HepG2 (cell line): ENCODE data around the gene ANKRD11. TPM values are rescaled to one million over a fixed set of nuclear protein-coding genes. Genes with fewer than 3 reads are reported as not detected.

Experiments
- ASH2L ChIP-seq: fragments of 300-600, 200-600 bp; sonication (generic); IDR thresholded peaks from 2 replicates; pipeline ENCODE4 v1.7.0; 2017; ENCODE audit warnings: low read depth, mild to moderate bottlenecking, moderate library complexity, mixed read lengths, low read length; ENCODE audit not compliant: insufficient read length
- NBN ChIP-seq: fragments of 450-650 bp; conservative IDR thresholded peaks from 2 replicates; pipeline ENCODE4 v1.6.1; 2017
- NFIB ChIP-seq: sonication (generic); formaldehyde crosslinking; IDR thresholded peaks from 2 replicates; pipeline ENCODE4 v1.9.0; 2021; ENCODE audit warnings: missing genetic modification reagents, mild to moderate bottlenecking, borderline replicate concordance
- PTBP1 ChIP-seq: fragments of 200-400 bp; formaldehyde crosslinking; IDR thresholded peaks from 2 replicates; pipeline ENCODE4 v1.6.1; 2018; ENCODE audit warnings: low read length, low read depth; ENCODE audit not compliant: poor library complexity, severe bottlenecking
- SRY ChIP-seq: sonication (generic); formaldehyde crosslinking; IDR thresholded peaks from 2 replicates; pipeline ENCODE4 v1.8.0; 2022; ENCODE audit warnings: mild to moderate bottlenecking, missing genetic modification reagents
- ZNF3 ChIP-seq: IDR thresholded peaks from 2 replicates; pipeline ENCODE4 v1.7.0; 2017; ENCODE audit warnings: inconsistent platforms
- ZNF570 ChIP-seq: sonication (generic); formaldehyde crosslinking; IDR thresholded peaks from 2 replicates; pipeline ENCODE4 v1.4.0; 2020; ENCODE audit warnings: mild to moderate bottlenecking, missing genetic modification reagents, borderline replicate concordance
- ZNF749 ChIP-seq: sonication (generic); formaldehyde crosslinking; IDR thresholded peaks from 2 replicates; pipeline ENCODE4 v1.8.0; 2022; ENCODE audit warnings: mild to moderate bottlenecking, missing genetic modification reagents, moderate library complexity, borderline replicate concordance
- polyA plus RNA-seq, 8 experiments: library from polyadenylated mRNA; depleted of rRNA in 3 of 8; stranded (reverse) in 7 of 8; unstranded in 1 of 8; fragments of >200 nt; fragmentation: Illumina TruSeq in 4 of 8; extraction: Trizol in 4 of 8; gene quantifications; 2 replicates each; pipeline versions ENCODE4 v1.2.1 to v1.2.3, GENCODE V29; 2011 to 2016; ENCODE audit warnings: low read depth in 4 of 8, missing spikeins in 1 of 8, mixed read lengths in 1 of 8; ENCODE audit not compliant: insufficient read depth in 1 of 8
- total RNA-seq, 5 experiments: library from RNA; depleted of rRNA; stranded (reverse); fragments of >200 nt; fragmentation: Illumina TruSeq; extraction: Trizol; gene quantifications; 2 replicates each; pipeline ENCODE4 v1.2.3, GENCODE V29; 2016; ENCODE audit warnings: low read depth in 1 of 5
- TF ChIP-seq, protein P1 (sequence below): sonication (generic); formaldehyde crosslinking; IDR thresholded peaks from 2 replicates; pipeline ENCODE4 v1.9.0; 2021; ENCODE audit warnings: mild to moderate bottlenecking, missing genetic modification reagents
- TF ChIP-seq, protein P2 (sequence below): sonication (generic); formaldehyde crosslinking; IDR thresholded peaks from 2 replicates; pipeline ENCODE4 v1.4.0; 2020; ENCODE audit warnings: missing genetic modification reagents, borderline replicate concordance
- TF ChIP-seq, protein P3 (sequence below): IDR thresholded peaks from 2 replicates; pipeline ENCODE4 v1.6.1; 2016

ANKRD11 gene
- total and polyA plus RNA-seq, 2 of the 13 experiments (the other 11 are each of a cell fraction or from before 2014, with no cell fraction given) = 21.4 to 38.4 TPM

GRCh38 chr16:89330177-89330856 is 160.0 kb downstream of the ANKRD11 start (continued):
- TF ChIP-seq, protein P1, sequence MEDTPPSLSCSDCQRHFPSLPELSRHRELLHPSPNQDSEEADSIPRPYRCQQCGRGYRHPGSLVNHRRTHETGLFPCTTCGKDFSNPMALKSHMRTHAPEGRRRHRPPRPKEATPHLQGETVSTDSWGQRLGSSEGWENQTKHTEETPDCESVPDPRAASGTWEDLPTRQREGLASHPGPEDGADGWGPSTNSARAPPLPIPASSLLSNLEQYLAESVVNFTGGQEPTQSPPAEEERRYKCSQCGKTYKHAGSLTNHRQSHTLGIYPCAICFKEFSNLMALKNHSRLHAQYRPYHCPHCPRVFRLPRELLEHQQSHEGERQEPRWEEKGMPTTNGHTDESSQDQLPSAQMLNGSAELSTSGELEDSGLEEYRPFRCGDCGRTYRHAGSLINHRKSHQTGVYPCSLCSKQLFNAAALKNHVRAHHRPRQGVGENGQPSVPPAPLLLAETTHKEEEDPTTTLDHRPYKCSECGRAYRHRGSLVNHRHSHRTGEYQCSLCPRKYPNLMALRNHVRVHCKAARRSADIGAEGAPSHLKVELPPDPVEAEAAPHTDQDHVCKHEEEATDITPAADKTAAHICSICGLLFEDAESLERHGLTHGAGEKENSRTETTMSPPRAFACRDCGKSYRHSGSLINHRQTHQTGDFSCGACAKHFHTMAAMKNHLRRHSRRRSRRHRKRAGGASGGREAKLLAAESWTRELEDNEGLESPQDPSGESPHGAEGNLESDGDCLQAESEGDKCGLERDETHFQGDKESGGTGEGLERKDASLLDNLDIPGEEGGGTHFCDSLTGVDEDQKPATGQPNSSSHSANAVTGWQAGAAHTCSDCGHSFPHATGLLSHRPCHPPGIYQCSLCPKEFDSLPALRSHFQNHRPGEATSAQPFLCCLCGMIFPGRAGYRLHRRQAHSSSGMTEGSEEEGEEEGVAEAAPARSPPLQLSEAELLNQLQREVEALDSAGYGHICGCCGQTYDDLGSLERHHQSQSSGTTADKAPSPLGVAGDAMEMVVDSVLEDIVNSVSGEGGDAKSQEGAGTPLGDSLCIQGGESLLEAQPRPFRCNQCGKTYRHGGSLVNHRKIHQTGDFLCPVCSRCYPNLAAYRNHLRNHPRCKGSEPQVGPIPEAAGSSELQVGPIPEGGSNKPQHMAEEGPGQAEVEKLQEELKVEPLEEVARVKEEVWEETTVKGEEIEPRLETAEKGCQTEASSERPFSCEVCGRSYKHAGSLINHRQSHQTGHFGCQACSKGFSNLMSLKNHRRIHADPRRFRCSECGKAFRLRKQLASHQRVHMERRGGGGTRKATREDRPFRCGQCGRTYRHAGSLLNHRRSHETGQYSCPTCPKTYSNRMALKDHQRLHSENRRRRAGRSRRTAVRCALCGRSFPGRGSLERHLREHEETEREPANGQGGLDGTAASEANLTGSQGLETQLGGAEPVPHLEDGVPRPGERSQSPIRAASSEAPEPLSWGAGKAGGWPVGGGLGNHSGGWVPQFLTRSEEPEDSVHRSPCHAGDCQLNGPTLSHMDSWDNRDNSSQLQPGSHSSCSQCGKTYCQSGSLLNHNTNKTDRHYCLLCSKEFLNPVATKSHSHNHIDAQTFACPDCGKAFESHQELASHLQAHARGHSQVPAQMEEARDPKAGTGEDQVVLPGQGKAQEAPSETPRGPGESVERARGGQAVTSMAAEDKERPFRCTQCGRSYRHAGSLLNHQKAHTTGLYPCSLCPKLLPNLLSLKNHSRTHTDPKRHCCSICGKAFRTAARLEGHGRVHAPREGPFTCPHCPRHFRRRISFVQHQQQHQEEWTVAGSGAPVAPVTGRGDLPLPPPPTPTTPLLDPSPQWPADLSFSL (CRISPR knock-in tag) = peak; percentile 64; the same call in 1 of the 2 replicates
- TF ChIP-seq NFIB (CRISPR knock-in tag) (no peak), PTBP1 (no peak), ZNF3 (no peak), NBN (no peak), ZNF749 (CRISPR knock-in tag) (no peak), ZNF570 (CRISPR knock-in tag) (no peak), ASH2L (no peak), SRY (no peak)
- TF ChIP-seq, protein P2, sequence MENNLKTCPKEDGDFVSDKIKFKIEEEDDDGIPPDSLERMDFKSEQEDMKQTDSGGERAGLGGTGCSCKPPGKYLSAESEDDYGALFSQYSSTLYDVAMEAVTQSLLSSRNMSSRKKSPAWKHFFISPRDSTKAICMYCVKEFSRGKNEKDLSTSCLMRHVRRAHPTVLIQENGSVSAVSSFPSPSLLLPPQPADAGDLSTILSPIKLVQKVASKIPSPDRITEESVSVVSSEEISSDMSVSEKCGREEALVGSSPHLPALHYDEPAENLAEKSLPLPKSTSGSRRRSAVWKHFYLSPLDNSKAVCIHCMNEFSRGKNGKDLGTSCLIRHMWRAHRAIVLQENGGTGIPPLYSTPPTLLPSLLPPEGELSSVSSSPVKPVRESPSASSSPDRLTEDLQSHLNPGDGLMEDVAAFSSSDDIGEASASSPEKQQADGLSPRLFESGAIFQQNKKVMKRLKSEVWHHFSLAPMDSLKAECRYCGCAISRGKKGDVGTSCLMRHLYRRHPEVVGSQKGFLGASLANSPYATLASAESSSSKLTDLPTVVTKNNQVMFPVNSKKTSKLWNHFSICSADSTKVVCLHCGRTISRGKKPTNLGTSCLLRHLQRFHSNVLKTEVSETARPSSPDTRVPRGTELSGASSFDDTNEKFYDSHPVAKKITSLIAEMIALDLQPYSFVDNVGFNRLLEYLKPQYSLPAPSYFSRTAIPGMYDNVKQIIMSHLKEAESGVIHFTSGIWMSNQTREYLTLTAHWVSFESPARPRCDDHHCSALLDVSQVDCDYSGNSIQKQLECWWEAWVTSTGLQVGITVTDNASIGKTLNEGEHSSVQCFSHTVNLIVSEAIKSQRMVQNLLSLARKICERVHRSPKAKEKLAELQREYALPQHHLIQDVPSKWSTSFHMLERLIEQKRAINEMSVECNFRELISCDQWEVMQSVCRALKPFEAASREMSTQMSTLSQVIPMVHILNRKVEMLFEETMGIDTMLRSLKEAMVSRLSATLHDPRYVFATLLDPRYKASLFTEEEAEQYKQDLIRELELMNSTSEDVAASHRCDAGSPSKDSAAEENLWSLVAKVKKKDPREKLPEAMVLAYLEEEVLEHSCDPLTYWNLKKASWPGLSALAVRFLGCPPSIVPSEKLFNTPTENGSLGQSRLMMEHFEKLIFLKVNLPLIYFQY (CRISPR knock-in tag) = no peak
- TF ChIP-seq, protein P3, sequence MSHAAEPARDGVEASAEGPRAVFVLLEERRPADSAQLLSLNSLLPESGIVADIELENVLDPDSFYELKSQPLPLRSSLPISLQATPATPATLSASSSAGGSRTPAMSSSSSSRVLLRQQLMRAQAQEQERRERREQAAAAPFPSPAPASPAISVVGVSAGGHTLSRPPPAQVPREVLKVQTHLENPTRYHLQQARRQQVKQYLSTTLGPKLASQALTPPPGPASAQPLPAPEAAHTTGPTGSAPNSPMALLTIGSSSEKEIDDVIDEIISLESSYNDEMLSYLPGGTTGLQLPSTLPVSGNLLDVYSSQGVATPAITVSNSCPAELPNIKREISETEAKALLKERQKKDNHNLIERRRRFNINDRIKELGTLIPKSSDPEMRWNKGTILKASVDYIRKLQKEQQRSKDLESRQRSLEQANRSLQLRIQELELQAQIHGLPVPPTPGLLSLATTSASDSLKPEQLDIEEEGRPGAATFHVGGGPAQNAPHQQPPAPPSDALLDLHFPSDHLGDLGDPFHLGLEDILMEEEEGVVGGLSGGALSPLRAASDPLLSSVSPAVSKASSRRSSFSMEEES = peak; percentile 96
